ENCODE measurements around the gene ARHGEF4.

Gene ARHGEF4

DNA sequence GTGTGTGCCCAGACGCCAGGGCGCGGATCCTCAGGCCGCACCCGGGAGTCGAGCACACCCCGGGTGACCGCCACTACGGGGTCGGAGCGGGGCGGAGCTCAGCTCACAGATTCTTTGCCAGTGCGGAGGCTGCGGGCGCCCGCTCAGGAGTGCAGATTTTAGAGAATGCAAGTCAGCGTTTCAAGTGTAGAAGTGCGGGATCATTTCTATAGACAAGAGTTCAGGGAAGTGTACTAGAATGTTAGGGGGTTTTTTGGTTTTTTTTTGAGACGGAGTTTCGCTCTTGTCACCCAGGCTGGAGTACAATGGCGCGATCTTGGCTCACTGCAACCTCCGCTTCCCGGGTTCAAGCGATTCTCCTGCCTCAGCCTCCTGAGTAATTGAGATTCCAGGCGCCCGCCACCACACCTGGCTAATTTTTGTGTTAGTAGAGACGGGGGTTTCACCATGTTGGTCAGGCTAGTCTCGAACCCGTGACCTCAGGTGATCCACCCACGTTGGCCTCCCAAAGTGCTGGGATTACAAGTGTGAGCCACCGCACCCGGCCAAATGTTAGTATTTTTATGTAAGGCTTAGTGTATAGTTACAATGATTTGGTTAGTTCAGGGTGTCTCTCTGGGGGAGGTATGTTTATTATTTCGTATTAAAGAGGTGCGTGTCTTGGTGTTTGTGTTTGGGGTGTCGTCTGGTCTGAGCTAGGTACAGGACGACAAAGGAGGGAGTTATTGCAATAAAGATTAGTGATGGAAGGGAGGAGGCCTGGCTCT is 257.2 kb downstream of the ARHGEF4 start:
- DNase-seq (ENCODE audit: low spot score) = no peak

DNA sequence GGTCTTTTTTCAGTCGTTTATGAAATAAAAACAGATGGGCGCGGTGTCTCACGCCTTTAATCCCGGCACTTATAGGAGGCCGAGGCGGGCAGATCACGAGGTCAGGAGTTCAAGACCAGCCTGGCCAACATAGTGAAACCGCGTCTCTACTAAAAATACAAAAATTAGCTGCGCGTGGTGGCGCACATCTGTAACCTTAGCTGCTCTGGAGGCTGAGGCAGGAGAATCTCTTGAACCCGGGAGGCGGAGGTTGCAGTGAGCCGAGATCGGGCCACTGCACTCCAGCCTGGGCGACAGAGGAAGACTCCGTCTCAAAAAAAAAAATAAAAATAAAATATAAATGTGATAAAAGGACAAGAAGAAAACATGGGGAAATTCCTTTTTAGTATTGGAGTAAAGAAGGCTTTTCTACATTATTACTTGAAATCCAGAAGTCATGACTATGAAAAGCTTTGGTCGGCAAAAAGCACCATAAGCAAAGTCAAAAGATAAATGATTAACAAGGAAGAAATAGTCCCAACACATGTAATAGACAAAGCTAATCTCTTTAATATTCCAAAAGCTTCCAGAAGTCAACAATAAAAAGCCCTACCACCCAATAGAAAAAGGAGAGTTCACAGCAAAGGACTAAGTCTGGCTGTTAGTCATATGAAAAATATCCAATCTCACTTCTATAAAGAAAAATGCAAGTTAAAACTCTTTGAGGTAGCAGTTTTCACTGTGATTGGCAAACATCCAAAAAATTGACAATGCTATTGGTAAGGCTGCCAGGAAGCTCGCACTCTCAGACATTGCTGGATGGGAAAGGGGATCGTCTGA is 258.0 kb downstream of the ARHGEF4 start:
- no peak for DNase-seq (ENCODE audit: low spot score)

All from HuH-7.5 (cell line).